GM12874 (cell line): ENCODE measurements around the gene TMEM69.

Source experiments
- TF ChIP-seq, protein P1 (sequence below): IDR thresholded peaks from 2 replicates; pipeline ENCODE4 v1.5.1; 2011; ENCODE audit warnings: low read depth, mild to moderate bottlenecking, control low read depth, low read length, moderate library complexity; ENCODE audit not compliant: insufficient read depth

Gene TMEM69

DNA sequence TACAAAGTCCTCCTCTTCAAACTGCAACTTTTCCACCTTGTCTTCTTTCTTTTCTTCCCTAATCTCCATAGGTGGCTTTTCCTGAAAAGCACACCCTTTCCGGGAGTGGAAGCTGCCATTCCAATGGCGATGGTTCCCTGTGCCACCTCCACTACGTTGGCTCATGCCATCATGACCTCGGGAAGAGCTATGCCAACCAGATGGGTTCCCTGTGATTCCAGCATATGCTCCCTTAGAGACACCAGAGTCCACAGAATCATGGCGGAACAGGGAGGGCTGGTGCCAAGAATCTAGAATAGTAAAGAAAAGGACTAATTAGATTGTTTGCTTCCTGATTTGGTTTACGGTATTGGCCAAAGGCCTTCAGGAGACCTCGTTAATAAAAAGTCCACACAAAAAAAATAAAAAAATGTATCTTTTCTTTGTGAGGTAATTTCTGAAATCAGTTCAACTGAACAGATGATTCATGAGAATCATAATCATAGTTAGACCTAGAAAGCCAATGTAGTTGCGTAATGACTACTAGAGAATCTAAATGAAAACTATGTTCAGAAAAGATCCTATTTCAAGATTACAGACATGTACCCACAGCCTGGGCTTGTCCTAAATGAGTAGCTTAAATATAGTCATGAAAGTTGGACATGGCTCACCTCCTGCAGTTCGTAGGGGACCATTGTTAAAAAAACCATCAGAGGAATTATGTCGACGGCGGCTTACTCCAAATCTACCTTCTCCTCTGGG is 33.3 kb upstream of the TMEM69 start:
- TF ChIP-seq, protein P1, sequence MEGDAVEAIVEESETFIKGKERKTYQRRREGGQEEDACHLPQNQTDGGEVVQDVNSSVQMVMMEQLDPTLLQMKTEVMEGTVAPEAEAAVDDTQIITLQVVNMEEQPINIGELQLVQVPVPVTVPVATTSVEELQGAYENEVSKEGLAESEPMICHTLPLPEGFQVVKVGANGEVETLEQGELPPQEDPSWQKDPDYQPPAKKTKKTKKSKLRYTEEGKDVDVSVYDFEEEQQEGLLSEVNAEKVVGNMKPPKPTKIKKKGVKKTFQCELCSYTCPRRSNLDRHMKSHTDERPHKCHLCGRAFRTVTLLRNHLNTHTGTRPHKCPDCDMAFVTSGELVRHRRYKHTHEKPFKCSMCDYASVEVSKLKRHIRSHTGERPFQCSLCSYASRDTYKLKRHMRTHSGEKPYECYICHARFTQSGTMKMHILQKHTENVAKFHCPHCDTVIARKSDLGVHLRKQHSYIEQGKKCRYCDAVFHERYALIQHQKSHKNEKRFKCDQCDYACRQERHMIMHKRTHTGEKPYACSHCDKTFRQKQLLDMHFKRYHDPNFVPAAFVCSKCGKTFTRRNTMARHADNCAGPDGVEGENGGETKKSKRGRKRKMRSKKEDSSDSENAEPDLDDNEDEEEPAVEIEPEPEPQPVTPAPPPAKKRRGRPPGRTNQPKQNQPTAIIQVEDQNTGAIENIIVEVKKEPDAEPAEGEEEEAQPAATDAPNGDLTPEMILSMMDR, result no peak

GRCh38 chr1:45656573-45657226 is 31.3 kb upstream of the TMEM69 start:
- TF ChIP-seq, protein P1, result no peak

- TF ChIP-seq, protein P1, result no peak
Measured at GRCh38 chr1:45658171-45658570, 29.8 kb upstream of the TMEM69 start.

GRCh38 chr1:45659222-45659621 is 28.8 kb upstream of the TMEM69 start:
- TF ChIP-seq, protein P1, result no peak

DNA sequence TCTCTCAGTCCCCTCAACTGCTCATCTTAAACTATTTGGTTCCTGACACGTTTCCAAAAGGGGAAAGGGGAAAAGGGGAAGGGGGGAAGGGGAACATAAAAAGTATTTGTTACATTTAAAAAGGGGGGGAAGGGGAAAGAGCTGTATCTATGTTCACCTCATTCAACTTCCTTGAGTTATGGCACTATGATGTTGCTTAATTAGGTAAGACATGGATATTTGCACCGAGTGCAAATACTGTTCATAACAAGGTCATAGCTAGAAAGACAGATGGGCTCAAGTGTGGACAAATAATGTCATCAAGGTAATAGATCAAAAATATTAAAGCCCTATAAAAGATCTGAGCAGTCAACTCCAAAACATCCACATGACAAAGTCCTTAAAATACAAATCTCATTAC is 27.6 kb upstream of the TMEM69 start:
- TF ChIP-seq, protein P1, result no peak

- TF ChIP-seq, protein P1, result no peak
Measured at GRCh38 chr1:45666836-45667235, 21.1 kb upstream of the TMEM69 start.

DNA sequence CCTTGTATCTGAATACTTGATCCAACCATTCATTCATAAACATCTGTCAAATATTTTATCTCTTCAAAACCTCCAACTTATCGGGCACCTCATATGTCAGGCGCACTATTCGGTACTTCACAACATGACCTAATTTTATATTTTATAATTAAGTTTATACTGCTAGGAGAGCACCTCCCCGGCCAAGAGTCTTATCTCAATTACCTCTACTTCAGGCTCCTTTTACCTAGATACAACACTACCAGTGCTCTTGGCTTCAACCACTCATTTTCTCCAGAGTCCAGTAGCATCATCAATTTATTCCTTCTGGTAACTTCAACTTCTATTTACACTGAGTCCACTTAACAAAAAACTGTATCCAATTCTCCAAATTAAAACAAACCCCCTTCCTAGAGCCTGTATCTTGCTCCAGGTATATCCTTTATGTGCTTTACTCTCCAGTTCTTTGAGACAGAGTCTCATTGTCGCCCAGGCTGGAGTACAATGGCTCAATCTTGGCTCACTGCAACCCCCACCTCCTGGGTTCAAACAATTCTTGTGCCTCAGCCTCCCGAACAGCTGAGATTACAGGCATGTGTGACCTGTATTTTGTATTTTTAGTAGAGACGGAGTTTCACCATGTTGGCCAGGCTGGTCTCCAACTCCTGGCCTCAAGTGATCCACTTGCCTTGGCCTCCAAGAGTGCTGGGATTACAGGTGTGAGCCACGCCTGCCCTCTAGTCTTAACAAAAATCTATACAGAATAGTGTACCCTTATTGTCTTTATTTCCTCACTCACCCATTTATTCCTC is 20.5 kb upstream of the TMEM69 start:
- TF ChIP-seq, protein P1, result no peak
